Measurements from ENCODE around the gene PRKCI.

PRKCI gene

GRCh38 chr3:170228093-170228766, 6.0 kb downstream of the PRKCI start:
- TF ChIP-seq L3MBTL2 (conservative IDR thresholded peaks at IDR 0.05), result no peak
- TF ChIP-seq LEF1 (IDR thresholded peaks at IDR 0.05; ENCODE audit: borderline replicate concordance), result no peak
- TF ChIP-seq NFRKB (IDR thresholded peaks at IDR 0.05), result no peak
- TF ChIP-seq CTBP1 (IDR thresholded peaks at IDR 0.05; ENCODE audit: borderline replicate concordance), result no peak
- no peak for TF ChIP-seq HDGF (IDR thresholded peaks at IDR 0.05; ENCODE audit: borderline replicate concordance)
- no peak for TF ChIP-seq SUZ12 (IDR thresholded peaks at IDR 0.05)
- TF ChIP-seq ELF4 (IDR thresholded peaks at IDR 0.05), result no peak
- TF ChIP-seq PKNOX1 (IDR thresholded peaks at IDR 0.05), result no peak
- TF ChIP-seq FOXA1 (IDR thresholded peaks at IDR 0.05), result no peak
- no peak for TF ChIP-seq BHLHE40 (IDR thresholded peaks at IDR 0.05; ENCODE audit: borderline replicate concordance)
- no peak for TF ChIP-seq TARDBP (IDR thresholded peaks at IDR 0.05)
- TF ChIP-seq FOXM1 (IDR thresholded peaks at IDR 0.05; ENCODE audit: borderline replicate concordance), result no peak
- TF ChIP-seq ARNT (IDR thresholded peaks at IDR 0.05), result no peak
- POLR2A ChIA-PET, result no interaction called here
- no peak for DNase-seq (ENCODE audit: extremely low spot score)
- CTCF ChIA-PET, result no interaction called here

GRCh38 chr3:170232266-170232665, 10.0 kb downstream of the PRKCI start:
- TF ChIP-seq SUZ12 (IDR thresholded peaks at IDR 0.05), result no peak
- TF ChIP-seq NFRKB (IDR thresholded peaks at IDR 0.05), result no peak
- ChIA-PET POLR2A (interaction anchor here (2.2 kb wide), 1 partner anchor 10 kb away, joined by 6 read pairs; the partner anchor contains the start of gene PRKCI), CTCF (no interaction called here)
- no peak for DNase-seq (ENCODE audit: extremely low spot score)

- DNase-seq (ENCODE audit: extremely low spot score), result no peak
- ChIA-PET POLR2A (interaction anchor here (2.2 kb wide), 1 partner anchor 12 kb away, joined by 6 read pairs; the partner anchor contains the start of gene PRKCI), CTCF (no interaction called here)
- no peak for TF ChIP-seq L3MBTL2 (conservative IDR thresholded peaks at IDR 0.05)
- TF ChIP-seq ARNT (IDR thresholded peaks at IDR 0.05), result no peak
- TF ChIP-seq FOXK2 (IDR thresholded peaks at IDR 0.05), result no peak
- TF ChIP-seq BHLHE40 (IDR thresholded peaks at IDR 0.05; ENCODE audit: borderline replicate concordance), result no peak
- no peak for TF ChIP-seq CTBP1 (IDR thresholded peaks at IDR 0.05; ENCODE audit: borderline replicate concordance)
- no peak for TF ChIP-seq PKNOX1 (IDR thresholded peaks at IDR 0.05)
- TF ChIP-seq ELF4 (IDR thresholded peaks at IDR 0.05), result no peak
- TF ChIP-seq FOXM1 (IDR thresholded peaks at IDR 0.05; ENCODE audit: borderline replicate concordance), result no peak
- no peak for TF ChIP-seq SUZ12 (IDR thresholded peaks at IDR 0.05)
- no peak for TF ChIP-seq TARDBP (IDR thresholded peaks at IDR 0.05)
- TF ChIP-seq ZNF384 (IDR thresholded peaks at IDR 0.05), result no peak
- TF ChIP-seq LEF1 (IDR thresholded peaks at IDR 0.05; ENCODE audit: borderline replicate concordance), result no peak
- no peak for TF ChIP-seq NFRKB (IDR thresholded peaks at IDR 0.05)
- TF ChIP-seq HDGF (IDR thresholded peaks at IDR 0.05; ENCODE audit: borderline replicate concordance), result no peak
- TF ChIP-seq SP1 (IDR thresholded peaks at IDR 0.05), result no peak
- TF ChIP-seq FOXA1 (IDR thresholded peaks at IDR 0.05), result no peak
These were observed 11.3 kb downstream of the PRKCI start for GRCh38 chr3:170233530-170233929.

- POLR2A ChIA-PET, result no interaction called here
- no peak for TF ChIP-seq L3MBTL2 (conservative IDR thresholded peaks at IDR 0.05)
- no peak for TF ChIP-seq PKNOX1 (IDR thresholded peaks at IDR 0.05)
- no peak for TF ChIP-seq FOXM1 (IDR thresholded peaks at IDR 0.05; ENCODE audit: borderline replicate concordance)
- TF ChIP-seq HDGF (IDR thresholded peaks at IDR 0.05; ENCODE audit: borderline replicate concordance), result no peak
- CTCF ChIA-PET, result no interaction called here
- DNase-seq (ENCODE audit: extremely low spot score), result no peak
These were observed 17.9 kb downstream of the PRKCI start for GRCh38 chr3:170240142-170240541.

- no peak for TF ChIP-seq HDGF (IDR thresholded peaks at IDR 0.05; ENCODE audit: borderline replicate concordance)
- no peak for TF ChIP-seq TARDBP (IDR thresholded peaks at IDR 0.05)
- no peak for TF ChIP-seq L3MBTL2 (conservative IDR thresholded peaks at IDR 0.05)
- no peak for TF ChIP-seq FOXK2 (IDR thresholded peaks at IDR 0.05)
- TF ChIP-seq BHLHE40 (IDR thresholded peaks at IDR 0.05; ENCODE audit: borderline replicate concordance), result no peak
- TF ChIP-seq ELF4 (IDR thresholded peaks at IDR 0.05), result no peak
- TF ChIP-seq LEF1 (IDR thresholded peaks at IDR 0.05; ENCODE audit: borderline replicate concordance), result no peak
- no peak for TF ChIP-seq SUZ12 (IDR thresholded peaks at IDR 0.05)
- TF ChIP-seq PKNOX1 (IDR thresholded peaks at IDR 0.05), result no peak
- no peak for TF ChIP-seq ARNT (IDR thresholded peaks at IDR 0.05)
- TF ChIP-seq FOXA1 (IDR thresholded peaks at IDR 0.05), result no peak
- DNase-seq (ENCODE audit: extremely low spot score), result no peak
- ChIA-PET POLR2A (no interaction called here), CTCF (no interaction called here)
These were observed 18.4 kb downstream of the PRKCI start for GRCh38 chr3:170240671-170241070.

GRCh38 chr3:170244576-170244975, 22.4 kb downstream of the PRKCI start:
- POLR2A ChIA-PET, result no interaction called here
- CTCF ChIA-PET, result no interaction called here
- no peak for DNase-seq (ENCODE audit: extremely low spot score)
- TF ChIP-seq FOXA1 (IDR thresholded peaks at IDR 0.05), result no peak
- no peak for TF ChIP-seq HDGF (IDR thresholded peaks at IDR 0.05; ENCODE audit: borderline replicate concordance)
- TF ChIP-seq L3MBTL2 (conservative IDR thresholded peaks at IDR 0.05), result no peak
- no peak for TF ChIP-seq SP1 (IDR thresholded peaks at IDR 0.05)
- TF ChIP-seq NFRKB (IDR thresholded peaks at IDR 0.05), result no peak
- no peak for TF ChIP-seq ELF4 (IDR thresholded peaks at IDR 0.05)
- no peak for TF ChIP-seq FOXM1 (IDR thresholded peaks at IDR 0.05; ENCODE audit: borderline replicate concordance)
- no peak for TF ChIP-seq ZNF384 (IDR thresholded peaks at IDR 0.05)
- TF ChIP-seq FOXK2 (IDR thresholded peaks at IDR 0.05), result no peak
